ENCODE data around the gene TMEM273. TPM values are rescaled to one million over a fixed set of nuclear protein-coding genes. Genes with fewer than 3 reads are reported as not detected.

TMEM273 gene
- total RNA-seq, 1 experiment from 2014 or later: 0.09 TPM

- no peak for TF ChIP-seq AFF4 (CRISPR knock-in tag; IDR thresholded peaks at IDR 0.05; ENCODE audit: borderline replicate concordance)
Measured at GRCh38 chr10:49168171-49168540, 20.0 kb downstream of the TMEM273 start (continued).

- Mint-ChIP-seq H3K36me3 (no peaks in the 10 kb centered on the region), H3K4me1 (peaks cover 8% of the 10 kb centered on the region), H3K9me3 (no peaks in the 10 kb centered on the region), H3K27me3 (ENCODE audit: low read depth) (no peaks in the 10 kb centered on the region; the same call in 1 of the 2 replicates), H3K4me3 (no peak overlapping the region), H3K27ac (no peak overlapping the region)
- ChIA-PET CTCF (interaction anchor here (0.9 to 1.1 kb wide), 3 partner anchors 9 to 511 kb away, joined by 3 to 4 read pairs (median 4); no protein-coding TSS in a partner anchor), POLR2A (no interaction called here)
- ATAC-seq: no peak
- no peak for DNase-seq (ENCODE audit: low spot score)
- TF ChIP-seq MAX (CRISPR knock-in tag; IDR thresholded peaks at IDR 0.05) (no peak), ZNF263 (CRISPR knock-in tag; IDR thresholded peaks at IDR 0.05; ENCODE audit: low read depth) (no peak), RELA (CRISPR knock-in tag; IDR thresholded peaks at IDR 0.05; ENCODE audit: borderline replicate concordance) (no peak), ZNF317 (CRISPR knock-in tag; IDR thresholded peaks at IDR 0.05; ENCODE audit: borderline replicate concordance, low read depth) (no peak), CBFB (CRISPR knock-in tag; IDR thresholded peaks at IDR 0.05; ENCODE audit: low read depth) (no peak), KAT7 (CRISPR knock-in tag; IDR thresholded peaks at IDR 0.05; ENCODE audit: borderline replicate concordance) (no peak), NR2C2 (CRISPR knock-in tag; IDR thresholded peaks at IDR 0.05) (no peak), TP53 (CRISPR knock-in tag; IDR thresholded peaks at IDR 0.05) (no peak), ZNF532 (CRISPR knock-in tag; IDR thresholded peaks at IDR 0.05; ENCODE audit: borderline replicate concordance) (no peak), ZNF281 (CRISPR knock-in tag; IDR thresholded peaks at IDR 0.05) (no peak), CREB1 (CRISPR knock-in tag; IDR thresholded peaks at IDR 0.05) (no peak), JUN (CRISPR knock-in tag; IDR thresholded peaks at IDR 0.05) (no peak), IRF1 (CRISPR knock-in tag; IDR thresholded peaks at IDR 0.05) (no peak), ZBTB43 (CRISPR knock-in tag; IDR thresholded peaks at IDR 0.05) (no peak)
Measured at GRCh38 chr10:49167425-49168170, 20.6 kb downstream of the TMEM273 start.
